Brain microvascular endothelial cell (primary cell): ENCODE data around the gene GLYATL1.
"Not testable (repeated sequence)": the region's sequence is repeated elsewhere in the genome, so short reads cannot be mapped to it uniquely, and the experiment has no call there.

Experiments used
- DNase-seq: peaks from one replicate; pipeline ENCODE4 v3.0.0-alpha.2; 2020
- H3K27ac ChIP-seq: fragments of 250-450 bp; sonication (Bioruptor Pico); 2 replicates; pipeline ENCODE4 v1.5.1; 2020; ENCODE audit warnings: mild to moderate bottlenecking, moderate library complexity
- H3K27me3 ChIP-seq: fragments of 250-450 bp; sonication (Bioruptor Pico); replicated peaks from 2 replicates; pipeline ENCODE4 v1.5.1; 2020; ENCODE audit warnings: mild to moderate bottlenecking
- H3K36me3 ChIP-seq: fragments of 250-450 bp; sonication (Bioruptor Pico); replicated peaks from 2 replicates; pipeline ENCODE4 v1.5.1; 2020; ENCODE audit warnings: mild to moderate bottlenecking
- H3K4me3 ChIP-seq: 2 replicates; pipeline ENCODE4 v1.5.1; 2011; ENCODE audit warnings: low read depth, mild to moderate bottlenecking, control low read depth, low read length, moderate library complexity
- in situ Hi-C: cut with HindIII; loops from 2 replicates; pipeline ENCODE4 v1.10.0; 2017; ENCODE audit warnings: low sequenced_read_pairs, low pct_ligation_motif_present
- TF ChIP-seq, protein P1 (sequence below): IDR thresholded peaks from 2 replicates; pipeline ENCODE4 v1.5.1; 2011; ENCODE audit warnings: low read depth, mild to moderate bottlenecking, moderate library complexity, low read length, control low read depth, inconsistent platforms; ENCODE audit errors: missing control alignments

The GLYATL1 gene

DNA sequence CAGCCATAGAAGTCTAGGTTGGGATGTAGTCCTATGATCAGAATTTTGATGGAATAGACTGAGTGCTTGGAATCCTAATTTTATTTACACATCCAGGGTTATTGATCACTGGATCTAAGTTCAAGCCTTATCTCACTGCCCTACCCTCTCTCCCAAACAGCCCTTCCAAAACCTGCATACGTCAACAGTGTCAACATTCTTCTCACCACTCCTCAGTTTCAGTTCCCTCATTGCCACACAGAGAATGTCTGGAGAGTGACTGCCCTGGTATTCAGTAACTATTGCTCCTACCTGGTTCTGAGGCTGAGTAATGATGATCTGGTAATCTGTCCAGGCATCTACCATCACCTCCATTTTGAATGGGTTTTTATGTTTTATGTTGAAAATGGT is 60.0 kb downstream of the GLYATL1 start:
- Histone ChIP-seq H3K36me3 (no peaks in the 10 kb centered on the region), H3K27ac (no peak overlapping the region), H3K4me3 (no peak overlapping the region), H3K27me3 (no peaks in the 10 kb centered on the region)
- TF ChIP-seq, protein P1, sequence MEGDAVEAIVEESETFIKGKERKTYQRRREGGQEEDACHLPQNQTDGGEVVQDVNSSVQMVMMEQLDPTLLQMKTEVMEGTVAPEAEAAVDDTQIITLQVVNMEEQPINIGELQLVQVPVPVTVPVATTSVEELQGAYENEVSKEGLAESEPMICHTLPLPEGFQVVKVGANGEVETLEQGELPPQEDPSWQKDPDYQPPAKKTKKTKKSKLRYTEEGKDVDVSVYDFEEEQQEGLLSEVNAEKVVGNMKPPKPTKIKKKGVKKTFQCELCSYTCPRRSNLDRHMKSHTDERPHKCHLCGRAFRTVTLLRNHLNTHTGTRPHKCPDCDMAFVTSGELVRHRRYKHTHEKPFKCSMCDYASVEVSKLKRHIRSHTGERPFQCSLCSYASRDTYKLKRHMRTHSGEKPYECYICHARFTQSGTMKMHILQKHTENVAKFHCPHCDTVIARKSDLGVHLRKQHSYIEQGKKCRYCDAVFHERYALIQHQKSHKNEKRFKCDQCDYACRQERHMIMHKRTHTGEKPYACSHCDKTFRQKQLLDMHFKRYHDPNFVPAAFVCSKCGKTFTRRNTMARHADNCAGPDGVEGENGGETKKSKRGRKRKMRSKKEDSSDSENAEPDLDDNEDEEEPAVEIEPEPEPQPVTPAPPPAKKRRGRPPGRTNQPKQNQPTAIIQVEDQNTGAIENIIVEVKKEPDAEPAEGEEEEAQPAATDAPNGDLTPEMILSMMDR = no peak
- no peak for DNase-seq
- in situ Hi-C loops = no loop called here

DNA sequence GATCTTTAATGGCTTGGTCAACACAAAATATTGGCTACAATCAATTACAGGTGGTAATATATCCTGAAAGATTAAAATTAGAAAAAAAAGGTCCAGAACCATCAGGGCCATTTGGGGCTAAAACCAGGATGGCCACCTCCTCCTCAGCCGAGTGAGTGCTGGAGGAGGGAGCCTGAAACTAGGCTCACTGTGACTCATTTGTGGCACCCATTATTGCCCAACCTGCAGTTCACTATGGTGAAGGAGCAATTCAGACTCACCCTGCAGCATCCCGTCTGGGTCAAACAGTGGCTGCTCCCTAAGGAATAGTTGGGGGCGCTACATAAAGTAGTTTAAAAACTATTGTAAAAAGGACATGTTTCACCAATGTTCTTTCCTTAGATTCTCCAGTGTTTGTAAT is 60.7 kb downstream of the GLYATL1 start:
- Histone ChIP-seq H3K4me3 (no peak overlapping the region), H3K27me3 (no peaks in the 10 kb centered on the region), H3K27ac (no peak overlapping the region), H3K36me3 (no peaks in the 10 kb centered on the region)
- in situ Hi-C loops = no loop called here
- TF ChIP-seq, protein P1 = no peak
- no peak for DNase-seq

DNA sequence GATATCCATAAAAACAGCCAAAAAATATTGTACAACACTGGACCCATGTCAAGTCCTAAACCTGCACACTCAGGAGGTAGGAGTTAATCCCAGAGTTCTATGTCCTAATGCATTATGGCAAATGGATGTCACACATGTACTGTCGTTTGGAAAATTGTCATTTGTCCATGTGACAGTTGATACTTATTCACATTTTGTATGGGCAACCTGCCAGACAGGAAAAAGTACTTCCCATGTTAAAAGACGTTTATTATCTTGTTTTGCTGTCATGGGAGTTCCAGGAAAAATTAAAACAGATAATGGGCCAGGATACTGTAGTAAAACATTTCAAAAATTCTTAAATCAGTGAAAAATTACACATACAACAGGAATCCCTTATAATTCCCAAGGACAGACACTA is 62.7 kb downstream of the GLYATL1 start:
- H3K4me3 ChIP-seq, H3K27me3 ChIP-seq, in situ Hi-C loops, DNase-seq, H3K27ac ChIP-seq, H3K36me3 ChIP-seq: not testable (repeated sequence)
